ENCODE measurements around the gene UQCRQ. TPM values are rescaled to one million over a fixed set of nuclear protein-coding genes. Genes with fewer than 3 reads are reported as not detected.

The UQCRQ gene
- total RNA-seq, 1 donor from 2014 or later: 378 TPM

DNA sequence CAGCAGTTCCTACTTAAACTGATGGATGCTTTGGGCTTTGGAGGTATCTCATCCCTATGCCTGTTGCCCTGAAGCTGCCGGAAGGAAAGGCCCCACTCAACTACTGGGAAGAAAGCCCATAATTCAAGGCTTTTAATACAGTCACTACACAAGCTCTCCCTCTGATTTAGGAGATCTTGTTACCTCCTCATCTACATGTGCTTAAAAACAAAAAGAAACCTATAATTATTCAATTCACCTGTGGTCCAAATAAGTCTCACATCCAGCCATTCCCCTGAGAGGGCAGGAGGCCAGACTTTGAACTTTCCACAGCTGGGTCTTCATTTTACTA, 6.3 kb downstream of the UQCRQ start:
- DNase-seq (ENCODE audit: low spot score): no peak
- no peaks in the 10 kb centered on the region for H3K9me3 Mint-ChIP-seq (ENCODE audit: low read depth)
- peaks cover 31% of the 10 kb centered on the region for H3K4me1 Mint-ChIP-seq (ENCODE audit: low read depth)
- peak overlapping the region; percentile 39 for H3K27ac Mint-ChIP-seq (ENCODE audit: unreplicated experiment)
- no peak overlapping the region for H3K4me3 Mint-ChIP-seq (ENCODE audit: unreplicated experiment)
- H3K36me3 Mint-ChIP-seq (ENCODE audit: low read depth): peaks cover 20% of the 10 kb centered on the region
- TF ChIP-seq, protein P1, sequence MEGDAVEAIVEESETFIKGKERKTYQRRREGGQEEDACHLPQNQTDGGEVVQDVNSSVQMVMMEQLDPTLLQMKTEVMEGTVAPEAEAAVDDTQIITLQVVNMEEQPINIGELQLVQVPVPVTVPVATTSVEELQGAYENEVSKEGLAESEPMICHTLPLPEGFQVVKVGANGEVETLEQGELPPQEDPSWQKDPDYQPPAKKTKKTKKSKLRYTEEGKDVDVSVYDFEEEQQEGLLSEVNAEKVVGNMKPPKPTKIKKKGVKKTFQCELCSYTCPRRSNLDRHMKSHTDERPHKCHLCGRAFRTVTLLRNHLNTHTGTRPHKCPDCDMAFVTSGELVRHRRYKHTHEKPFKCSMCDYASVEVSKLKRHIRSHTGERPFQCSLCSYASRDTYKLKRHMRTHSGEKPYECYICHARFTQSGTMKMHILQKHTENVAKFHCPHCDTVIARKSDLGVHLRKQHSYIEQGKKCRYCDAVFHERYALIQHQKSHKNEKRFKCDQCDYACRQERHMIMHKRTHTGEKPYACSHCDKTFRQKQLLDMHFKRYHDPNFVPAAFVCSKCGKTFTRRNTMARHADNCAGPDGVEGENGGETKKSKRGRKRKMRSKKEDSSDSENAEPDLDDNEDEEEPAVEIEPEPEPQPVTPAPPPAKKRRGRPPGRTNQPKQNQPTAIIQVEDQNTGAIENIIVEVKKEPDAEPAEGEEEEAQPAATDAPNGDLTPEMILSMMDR (IDR thresholded peaks at IDR 0.05): no peak
- no peaks in the 10 kb centered on the region for H3K27me3 Mint-ChIP-seq (ENCODE audit: low read depth)

DNA sequence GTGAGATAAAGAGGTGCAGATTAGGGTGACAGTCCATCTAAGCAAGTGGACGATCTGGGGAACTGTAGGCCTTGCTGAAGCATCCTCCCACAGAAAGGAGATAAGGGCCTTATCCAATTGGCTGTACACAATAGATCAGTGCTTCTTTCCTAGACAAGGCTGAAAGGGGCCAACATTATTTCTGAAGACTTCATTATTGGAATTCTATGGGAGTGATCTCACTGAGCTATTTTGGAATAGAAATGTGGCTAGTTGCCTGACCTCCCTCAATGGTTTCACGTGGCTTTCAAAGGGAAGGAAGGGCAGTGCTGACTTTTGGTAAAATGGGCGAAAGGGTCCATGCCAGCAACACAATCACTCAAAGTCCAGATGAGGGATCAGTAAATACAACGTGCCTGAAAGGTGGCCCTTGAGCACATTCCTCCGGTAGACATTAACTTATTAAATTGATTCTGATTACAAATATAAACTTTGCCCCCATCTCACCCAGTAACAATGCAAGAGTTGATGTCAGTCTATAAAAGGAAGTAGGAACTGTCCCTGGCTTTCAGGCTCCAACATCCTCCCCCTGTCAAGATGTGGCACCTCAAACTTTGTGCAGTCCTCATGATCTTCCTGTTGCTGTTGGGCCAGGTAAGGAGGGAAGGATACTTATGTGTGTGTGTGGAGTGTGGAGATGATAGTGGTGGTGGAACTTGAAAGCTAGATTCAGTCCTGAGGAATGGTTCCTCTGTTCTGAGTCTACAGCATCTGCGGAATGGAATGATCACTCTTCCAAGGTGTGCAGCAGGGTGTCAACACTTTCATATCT, 6.9 kb downstream of the UQCRQ start, which contains the start of gene LEAP2:
Gene LEAP2, plus strand, starts transcription at position 550 of the 811 bp plus-strand sequence. Its CDS starts 27 bp downstream, at position 577.
- H3K9me3 Mint-ChIP-seq (ENCODE audit: low read depth): no peaks in the 10 kb centered on the region
- no peak within 1 kb of the TSS for H3K4me3 Mint-ChIP-seq (ENCODE audit: unreplicated experiment)
- peaks cover 25% of the 10 kb centered on the region for H3K36me3 Mint-ChIP-seq (ENCODE audit: low read depth)
- DNase-seq (ENCODE audit: low spot score): no peak
- TF ChIP-seq, protein P1 (IDR thresholded peaks at IDR 0.05): no peak
- peaks cover 32% of the 10 kb centered on the region for H3K4me1 Mint-ChIP-seq (ENCODE audit: low read depth)
- H3K27ac Mint-ChIP-seq (ENCODE audit: unreplicated experiment): peak within 1 kb of the TSS; percentile 39
- no peaks in the 10 kb centered on the region for H3K27me3 Mint-ChIP-seq (ENCODE audit: low read depth)

DNA sequence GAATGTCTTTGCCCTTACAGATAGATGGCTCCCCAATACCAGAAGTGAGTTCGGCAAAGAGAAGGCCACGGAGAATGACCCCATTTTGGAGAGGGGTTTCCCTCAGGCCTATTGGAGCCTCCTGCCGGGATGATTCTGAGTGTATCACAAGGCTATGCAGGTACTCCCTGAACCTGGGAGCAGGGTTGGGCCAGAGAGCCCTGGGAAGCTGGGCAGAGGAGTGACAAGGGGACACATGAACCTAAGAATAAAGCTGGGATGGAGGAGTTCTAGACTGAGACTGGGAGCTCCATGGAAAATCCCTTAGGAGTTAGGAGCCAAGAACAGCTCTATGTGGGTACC, 7.5 kb downstream of the UQCRQ start:
- Mint-ChIP-seq H3K9me3 (ENCODE audit: low read depth) (no peaks in the 10 kb centered on the region), H3K27ac (ENCODE audit: unreplicated experiment) (no peak overlapping the region), H3K36me3 (ENCODE audit: low read depth) (peaks cover 24% of the 10 kb centered on the region), H3K4me1 (ENCODE audit: low read depth) (peaks cover 33% of the 10 kb centered on the region), H3K4me3 (ENCODE audit: unreplicated experiment) (no peak overlapping the region), H3K27me3 (ENCODE audit: low read depth) (no peaks in the 10 kb centered on the region)
- DNase-seq (ENCODE audit: low spot score): no peak
- TF ChIP-seq, protein P1 (IDR thresholded peaks at IDR 0.05): no peak

DNA sequence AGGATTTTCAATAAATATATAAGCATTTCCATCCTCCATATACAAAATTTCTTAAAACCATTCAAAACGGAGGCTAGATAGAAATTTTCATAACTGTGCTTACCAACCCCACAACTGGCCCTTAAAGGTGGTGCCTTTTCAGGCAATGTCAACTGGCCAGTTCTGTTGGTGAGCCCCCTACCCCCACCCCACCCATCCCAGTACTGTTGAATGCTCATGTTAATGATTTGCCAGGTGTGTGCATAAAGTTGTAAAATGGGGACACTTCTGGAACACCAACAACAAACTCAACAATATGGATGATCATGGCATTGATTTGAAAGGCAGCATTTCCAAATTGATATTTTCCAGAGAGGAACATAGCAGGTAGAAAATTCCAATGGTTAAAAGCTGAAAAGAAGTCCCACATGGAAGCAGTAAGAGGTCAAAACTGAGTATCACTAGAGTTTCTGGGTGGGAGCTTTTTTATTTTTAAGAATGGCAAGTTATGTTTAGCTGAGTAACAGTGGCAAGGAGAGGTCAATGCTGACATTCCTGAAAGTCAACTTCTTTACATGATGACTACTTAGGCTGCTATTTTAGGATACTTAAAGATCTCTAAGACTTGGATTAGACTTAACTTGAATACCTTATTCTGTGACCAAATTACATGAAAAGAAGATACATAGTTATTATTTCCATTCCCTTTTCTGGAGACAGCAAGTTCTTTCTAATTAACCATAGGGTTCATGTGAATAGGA, 9.7 kb downstream of the UQCRQ start:
- H3K27ac Mint-ChIP-seq (ENCODE audit: unreplicated experiment): peak overlapping the region; percentile 50
- no peaks in the 10 kb centered on the region for H3K9me3 Mint-ChIP-seq (ENCODE audit: low read depth)
- H3K4me1 Mint-ChIP-seq (ENCODE audit: low read depth): peaks cover 33% of the 10 kb centered on the region
- H3K27me3 Mint-ChIP-seq (ENCODE audit: low read depth): no peaks in the 10 kb centered on the region
- H3K4me3 Mint-ChIP-seq (ENCODE audit: unreplicated experiment): no peak overlapping the region
- no peak for DNase-seq (ENCODE audit: low spot score)
- H3K36me3 Mint-ChIP-seq (ENCODE audit: low read depth): peaks cover 31% of the 10 kb centered on the region
- TF ChIP-seq, protein P1 (IDR thresholded peaks at IDR 0.05): no peak

DNA sequence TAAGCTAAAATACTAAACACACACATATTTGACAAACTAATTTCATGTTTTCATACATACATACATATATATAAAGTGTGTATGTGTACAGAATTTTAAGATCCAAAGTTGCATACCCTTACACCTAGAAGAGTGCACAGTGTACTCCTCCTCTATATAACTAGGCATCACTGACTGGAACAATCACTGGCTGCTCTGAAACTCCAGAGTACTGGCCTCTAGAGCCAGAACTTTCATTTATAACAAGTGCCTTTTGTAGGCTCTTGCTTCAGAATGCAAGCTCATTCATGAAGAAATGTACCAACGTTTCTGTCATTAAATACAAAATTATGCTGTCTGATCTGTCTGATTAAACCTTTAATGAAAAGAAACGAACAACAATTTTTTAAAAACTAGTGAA, 11.0 kb downstream of the UQCRQ start:
- Mint-ChIP-seq H3K27ac (ENCODE audit: unreplicated experiment) (peak overlapping the region; percentile 49), H3K4me3 (ENCODE audit: unreplicated experiment) (no peak overlapping the region), H3K4me1 (ENCODE audit: low read depth) (peaks cover 33% of the 10 kb centered on the region), H3K36me3 (ENCODE audit: low read depth) (peaks cover 31% of the 10 kb centered on the region), H3K27me3 (ENCODE audit: low read depth) (no peaks in the 10 kb centered on the region), H3K9me3 (ENCODE audit: low read depth) (no peaks in the 10 kb centered on the region)
- TF ChIP-seq, protein P1 (IDR thresholded peaks at IDR 0.05): no peak
- DNase-seq (ENCODE audit: low spot score): no peak
